LNCAP (cell line): ENCODE results near the gene RABL3.

Source experiments
- TF ChIP-seq, protein P1 (sequence below): fragments of 450-650 bp; IDR thresholded peaks from 2 replicates; pipeline ENCODE4 v1.5.1; 2017; ENCODE audit warnings: mild to moderate bottlenecking

RABL3 gene

DNA sequence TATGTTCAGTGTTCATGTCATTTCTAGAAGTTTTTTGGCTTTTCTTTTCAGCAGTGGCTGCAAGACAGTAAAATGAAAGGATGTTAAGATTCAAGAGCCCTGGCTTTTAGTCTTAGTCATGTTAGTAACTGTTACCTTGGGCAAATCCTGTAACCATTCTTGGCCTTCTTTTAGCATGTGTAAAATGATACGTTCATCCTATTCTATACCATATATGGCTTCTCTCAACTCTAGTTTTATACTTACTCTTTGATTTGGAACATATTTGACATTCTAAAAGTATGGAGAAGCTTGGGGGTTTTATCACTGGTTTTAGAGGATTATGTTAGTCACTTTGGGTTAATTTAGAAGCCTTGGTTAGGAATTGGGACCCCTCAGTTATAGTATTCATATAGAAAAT, 20.3 kb upstream of the RABL3 start:
- TF ChIP-seq, protein P1, sequence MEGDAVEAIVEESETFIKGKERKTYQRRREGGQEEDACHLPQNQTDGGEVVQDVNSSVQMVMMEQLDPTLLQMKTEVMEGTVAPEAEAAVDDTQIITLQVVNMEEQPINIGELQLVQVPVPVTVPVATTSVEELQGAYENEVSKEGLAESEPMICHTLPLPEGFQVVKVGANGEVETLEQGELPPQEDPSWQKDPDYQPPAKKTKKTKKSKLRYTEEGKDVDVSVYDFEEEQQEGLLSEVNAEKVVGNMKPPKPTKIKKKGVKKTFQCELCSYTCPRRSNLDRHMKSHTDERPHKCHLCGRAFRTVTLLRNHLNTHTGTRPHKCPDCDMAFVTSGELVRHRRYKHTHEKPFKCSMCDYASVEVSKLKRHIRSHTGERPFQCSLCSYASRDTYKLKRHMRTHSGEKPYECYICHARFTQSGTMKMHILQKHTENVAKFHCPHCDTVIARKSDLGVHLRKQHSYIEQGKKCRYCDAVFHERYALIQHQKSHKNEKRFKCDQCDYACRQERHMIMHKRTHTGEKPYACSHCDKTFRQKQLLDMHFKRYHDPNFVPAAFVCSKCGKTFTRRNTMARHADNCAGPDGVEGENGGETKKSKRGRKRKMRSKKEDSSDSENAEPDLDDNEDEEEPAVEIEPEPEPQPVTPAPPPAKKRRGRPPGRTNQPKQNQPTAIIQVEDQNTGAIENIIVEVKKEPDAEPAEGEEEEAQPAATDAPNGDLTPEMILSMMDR, result no peak

DNA sequence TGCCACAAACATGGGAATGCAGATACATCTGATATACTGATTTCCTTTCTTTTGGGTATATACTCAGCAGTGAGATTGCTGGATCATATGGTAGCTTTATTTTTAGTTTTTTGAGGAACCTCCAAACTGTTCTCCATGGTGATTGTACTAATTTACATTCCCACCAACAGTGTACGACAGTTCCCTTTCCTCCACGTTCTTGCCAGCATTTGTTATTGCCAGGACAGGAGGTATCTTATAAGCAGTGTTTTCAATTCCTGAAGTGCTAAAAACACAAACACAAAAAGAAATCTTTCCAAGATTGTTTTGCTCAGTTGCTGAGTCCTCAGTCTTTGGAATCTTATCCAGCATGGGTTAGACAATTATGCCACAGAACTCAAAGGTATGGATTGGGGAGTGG, 13.7 kb upstream of the RABL3 start:
- TF ChIP-seq, protein P1, result no peak

DNA sequence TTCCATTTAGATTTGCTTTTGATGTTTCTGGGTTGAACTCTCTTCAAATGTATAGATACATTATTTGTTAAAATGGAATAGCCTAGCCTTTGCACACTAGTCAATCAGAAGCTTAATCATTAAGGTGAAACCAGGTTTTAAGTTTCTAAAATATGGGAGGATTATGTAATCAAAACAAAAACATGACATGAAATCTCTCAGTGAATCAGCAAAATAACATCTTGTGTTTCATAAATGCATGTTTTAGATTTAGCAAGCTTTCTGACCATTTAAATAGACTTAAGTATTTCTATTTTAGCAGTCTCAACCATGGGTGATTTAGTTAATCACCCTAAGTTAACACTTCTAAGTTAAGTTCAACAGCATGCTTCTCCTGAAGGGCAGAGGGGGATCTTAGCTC, 11.5 kb upstream of the RABL3 start:
- TF ChIP-seq, protein P1, result no peak

DNA sequence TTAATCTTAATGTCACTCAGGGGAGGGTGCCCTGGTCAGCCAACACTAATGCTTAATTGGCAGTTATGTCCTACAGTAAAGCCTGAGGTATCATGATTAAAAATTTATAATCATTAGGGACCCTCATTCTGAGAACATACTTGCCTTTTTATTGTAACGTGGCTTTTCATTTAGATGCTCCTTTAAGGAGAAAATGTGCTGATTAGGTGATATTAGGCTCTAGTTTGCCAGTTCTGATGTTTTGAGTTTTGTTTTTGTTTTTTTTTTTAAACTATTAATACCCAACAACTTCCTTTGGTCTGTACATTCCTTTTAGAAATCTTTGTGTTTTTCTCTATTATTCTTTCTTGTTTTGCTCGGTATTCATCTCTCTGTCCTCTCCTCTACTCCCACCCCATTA, 10.5 kb upstream of the RABL3 start:
- TF ChIP-seq, protein P1, result no peak

DNA sequence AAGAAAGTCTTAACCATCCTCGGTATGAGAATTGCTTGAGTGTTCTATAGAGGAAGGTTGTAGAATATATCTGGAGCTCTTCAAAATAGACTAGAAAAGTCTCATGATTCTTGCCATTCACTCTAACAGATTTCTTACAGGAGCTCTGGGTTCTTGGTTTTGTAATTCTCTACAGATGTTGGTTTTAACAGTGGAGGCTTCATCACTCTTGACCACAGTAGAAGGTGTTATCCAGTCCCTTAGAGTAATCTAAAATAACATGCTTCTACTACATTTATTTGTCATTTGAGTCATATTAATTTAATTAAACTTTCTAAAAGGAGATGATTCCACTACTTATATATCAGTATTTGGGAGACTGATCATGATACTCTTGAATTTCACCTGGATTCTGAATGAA, 9.9 kb upstream of the RABL3 start:
- TF ChIP-seq, protein P1, result no peak

DNA sequence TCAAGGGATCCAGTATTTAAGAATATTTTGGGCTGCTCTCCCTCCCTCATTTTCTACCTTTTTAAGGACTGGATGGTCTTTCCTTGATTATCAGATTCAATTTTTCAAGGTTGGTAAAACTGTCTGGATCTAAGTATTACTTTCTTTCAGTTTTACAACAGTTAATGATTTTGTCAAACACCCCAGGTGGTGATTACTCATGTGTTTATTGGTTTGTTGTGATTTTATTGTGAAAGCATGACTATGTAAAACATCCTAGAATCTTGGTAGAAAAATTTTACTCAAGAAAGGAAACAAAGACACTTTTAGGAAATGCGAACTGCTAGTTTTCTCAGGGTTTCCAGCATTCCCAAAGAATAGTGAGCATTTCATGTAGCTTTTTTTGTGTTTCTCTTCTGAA, 7.5 kb upstream of the RABL3 start:
- TF ChIP-seq, protein P1, result no peak

DNA sequence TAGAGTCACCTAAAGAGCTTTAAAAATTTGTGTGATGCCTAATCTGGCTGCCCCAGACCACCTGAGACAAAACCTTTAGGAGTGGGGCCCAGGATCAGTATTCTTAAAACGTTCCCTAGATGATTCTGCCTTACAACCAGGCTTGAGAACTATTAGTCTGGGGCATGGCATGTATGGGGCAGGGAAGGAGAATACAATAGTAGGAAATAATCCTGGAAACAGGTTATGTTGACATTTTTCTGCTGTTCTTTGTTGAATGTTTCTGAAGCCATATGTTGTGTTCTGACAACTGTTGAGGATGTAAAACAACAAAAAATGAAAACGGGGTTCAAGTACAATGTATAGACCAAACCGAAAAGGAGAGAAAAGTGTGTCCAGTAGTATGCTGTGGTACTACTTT, 3.1 kb upstream of the RABL3 start:
- TF ChIP-seq, protein P1, result no peak

DNA sequence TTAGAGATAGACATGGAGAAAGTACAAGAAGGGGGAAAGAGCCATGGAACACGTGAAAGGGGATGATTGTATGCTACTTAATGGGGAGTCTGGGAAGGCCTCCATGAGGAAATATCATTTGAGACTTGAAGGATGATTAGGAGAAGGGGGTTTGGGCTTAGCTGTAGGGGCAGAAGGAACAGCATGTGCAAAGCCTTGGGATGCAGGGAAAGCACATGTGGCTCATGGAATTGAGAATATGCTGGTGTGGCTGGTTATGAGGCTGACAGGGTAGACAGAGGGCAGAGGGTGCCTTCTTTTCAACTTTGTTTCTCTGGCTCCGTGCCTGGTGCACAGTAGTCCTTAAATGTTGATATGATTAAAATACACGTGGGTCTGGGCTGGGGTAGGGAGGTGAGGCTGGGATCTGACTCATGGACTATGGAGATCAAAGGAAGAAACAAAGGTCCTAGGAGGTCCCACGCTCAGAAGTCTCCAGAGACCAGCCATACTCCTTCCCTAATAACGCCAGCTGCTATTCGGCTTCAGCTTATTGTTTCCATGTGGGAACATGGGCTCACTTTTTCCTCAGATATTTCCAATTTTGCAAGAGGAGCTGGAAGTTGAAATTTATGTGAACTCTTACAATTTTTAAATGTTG, 1.4 kb upstream of the RABL3 start:
- TF ChIP-seq, protein P1, result no peak
